Activated CD4-positive, alpha-beta T cell treated with anti-CD3 and anti-CD28 coated beads, Interleukin-2, amount 10 ng/mL, durations not matched to agents 24 days and 14 days (primary cell): Measurements from ENCODE around the gene FLNB. TPM values are rescaled to one million over a fixed set of nuclear protein-coding genes. Genes with fewer than 3 reads are reported as not detected.

Experiments used
- DNase-seq: peaks from one replicate; pipeline ENCODE4 v3.0.0; 2022
- H3K27ac Mint-ChIP-seq: one replicate; pipeline ENCODE4 v1.8.0; 2022; ENCODE audit warnings: mild to moderate bottlenecking, mixed read lengths
- H3K27me3 Mint-ChIP-seq: one replicate; pipeline ENCODE4 v1.8.0; 2022; ENCODE audit warnings: mixed read lengths
- H3K36me3 Mint-ChIP-seq: one replicate; pipeline ENCODE4 v1.8.0; 2022; ENCODE audit warnings: low read depth, mild to moderate bottlenecking, mixed read lengths
- H3K4me1 Mint-ChIP-seq: one replicate; pipeline ENCODE4 v1.8.0; 2021; ENCODE audit warnings: mixed read lengths
- H3K4me3 Mint-ChIP-seq: one replicate; pipeline ENCODE4 v1.8.0; 2022; ENCODE audit warnings: mild to moderate bottlenecking, moderate library complexity, mixed read lengths
- H3K9me3 Mint-ChIP-seq: one replicate; pipeline ENCODE4 v1.8.0; 2021; ENCODE audit warnings: mixed read lengths
- intact Hi-C: fragments of 100-400 bp; cut with micrococcal nuclease; formaldehyde crosslinking; loops from one replicate; pipeline ENCODE4 v1.15.1; 2023
- total RNA-seq: library from RNA; stranded (reverse); gene quantifications from 2 replicates; pipeline ENCODE4 v1.2.3, GENCODE V29; 2022

Gene FLNB
- total RNA-seq, 1 donor from 2014 or later = 23.9 TPM

- intact Hi-C loops = no loop called here
- H3K4me3 Mint-ChIP-seq = no peak overlapping the region
- H3K9me3 Mint-ChIP-seq = no peaks in the 10 kb centered on the region
- no peak overlapping the region for H3K27ac Mint-ChIP-seq
- H3K36me3 Mint-ChIP-seq = no peaks in the 10 kb centered on the region
- DNase-seq = no peak
- peaks cover 15% of the 10 kb centered on the region for H3K27me3 Mint-ChIP-seq
- H3K4me1 Mint-ChIP-seq = peaks cover 14% of the 10 kb centered on the region
Measured at GRCh38 chr3:58204720-58205119, 196.5 kb downstream of the FLNB start.

- no peaks in the 10 kb centered on the region for H3K36me3 Mint-ChIP-seq
- intact Hi-C loops = loop anchor here (1.0 kb wide), 1 partner anchor 11 kb away; no protein-coding TSS in a partner anchor
- no peak for DNase-seq
- no peaks in the 10 kb centered on the region for H3K9me3 Mint-ChIP-seq
- H3K27me3 Mint-ChIP-seq = peaks cover 13% of the 10 kb centered on the region
- H3K4me3 Mint-ChIP-seq = no peak overlapping the region
- H3K27ac Mint-ChIP-seq = no peak overlapping the region
- H3K4me1 Mint-ChIP-seq = peaks cover 11% of the 10 kb centered on the region
Measured at GRCh38 chr3:58205981-58206380, 197.8 kb downstream of the FLNB start.

- H3K4me3 Mint-ChIP-seq = no peak overlapping the region
- intact Hi-C loops = loop anchor here (1.0 kb wide), 1 partner anchor 11 kb away; no protein-coding TSS in a partner anchor
- H3K27me3 Mint-ChIP-seq = peaks cover 14% of the 10 kb centered on the region
- peaks cover 11% of the 10 kb centered on the region for H3K4me1 Mint-ChIP-seq
- peak; percentile 71 for DNase-seq
- peak overlapping the region; percentile 59 for H3K27ac Mint-ChIP-seq
- H3K9me3 Mint-ChIP-seq = no peaks in the 10 kb centered on the region
- H3K36me3 Mint-ChIP-seq = no peaks in the 10 kb centered on the region
Measured at GRCh38 chr3:58206406-58207011, 198.3 kb downstream of the FLNB start.

- DNase-seq = no peak
- Mint-ChIP-seq H3K36me3 (no peaks in the 10 kb centered on the region), H3K27me3 (peaks cover 12% of the 10 kb centered on the region), H3K4me3 (no peak overlapping the region), H3K9me3 (no peaks in the 10 kb centered on the region), H3K4me1 (peaks cover 11% of the 10 kb centered on the region), H3K27ac (no peak overlapping the region)
- intact Hi-C loops = no loop called here
Measured at GRCh38 chr3:58207954-58208353, 199.7 kb downstream of the FLNB start.

GRCh38 chr3:58209933-58210332 is 201.7 kb downstream of the FLNB start:
- H3K9me3 Mint-ChIP-seq = no peaks in the 10 kb centered on the region
- intact Hi-C loops = no loop called here

GRCh38 chr3:58210761-58211460 is 202.7 kb downstream of the FLNB start, which contains the start of gene DNASE1L3:
TSS of gene DNASE1L3 (minus strand) at chr3:58210972. CDS start at chr3:58210906, 66 bp downstream.
- Mint-ChIP-seq H3K36me3 (no peaks in the 10 kb centered on the region), H3K27ac (no peak within 1 kb of the TSS)

More at GRCh38 chr3:58209933-58210332, 201.7 kb downstream of the FLNB start:
- no peak overlapping the region for H3K4me3 Mint-ChIP-seq
- peaks cover 19% of the 10 kb centered on the region for H3K4me1 Mint-ChIP-seq
- no peak for DNase-seq
- no peaks in the 10 kb centered on the region for H3K36me3 Mint-ChIP-seq
- H3K27ac Mint-ChIP-seq = no peak overlapping the region
- H3K27me3 Mint-ChIP-seq = peaks cover 10% of the 10 kb centered on the region

GRCh38 chr3:58214484-58215316 is 206.5 kb downstream of the FLNB start:
- H3K27ac Mint-ChIP-seq = peak overlapping the region; percentile 45
- peaks cover 15% of the 10 kb centered on the region for H3K4me1 Mint-ChIP-seq
- intact Hi-C loops = loop anchor here (2.0 kb wide), 1 partner anchor 206 kb away; the partner anchor contains the start of gene FLNB
- peak overlapping the region; percentile 15 for H3K4me3 Mint-ChIP-seq
- peaks cover 9% of the 10 kb centered on the region for H3K27me3 Mint-ChIP-seq
- H3K9me3 Mint-ChIP-seq = no peaks in the 10 kb centered on the region
- DNase-seq = peak; percentile 65
- H3K36me3 Mint-ChIP-seq = no peaks in the 10 kb centered on the region

More at GRCh38 chr3:58210761-58211460, 202.7 kb downstream of the FLNB start, which contains the start of gene DNASE1L3:
- intact Hi-C loops = no loop called here
- H3K27me3 Mint-ChIP-seq = peaks cover 10% of the 10 kb centered on the region
- H3K4me3 Mint-ChIP-seq = no peak within 1 kb of the TSS
- no peak for DNase-seq
- H3K9me3 Mint-ChIP-seq = no peaks in the 10 kb centered on the region
- H3K4me1 Mint-ChIP-seq = peaks cover 25% of the 10 kb centered on the region

- H3K4me3 Mint-ChIP-seq = peak overlapping the region; percentile 15
- H3K27me3 Mint-ChIP-seq = peaks cover 5% of the 10 kb centered on the region
- peaks cover 15% of the 10 kb centered on the region for H3K4me1 Mint-ChIP-seq
- intact Hi-C loops = loop anchor here (2.0 kb wide), 2 partner anchors 19 to 207 kb away; partner anchors contain the start of gene FLNB
- no peak for DNase-seq
- H3K27ac Mint-ChIP-seq = peak overlapping the region; percentile 45
- no peaks in the 10 kb centered on the region for H3K9me3 Mint-ChIP-seq
- no peaks in the 10 kb centered on the region for H3K36me3 Mint-ChIP-seq
Measured at GRCh38 chr3:58215317-58216025, 207.2 kb downstream of the FLNB start.

GRCh38 chr3:58216496-58217195 is 208.4 kb downstream of the FLNB start:
- Mint-ChIP-seq H3K4me3 (no peak overlapping the region), H3K27ac (no peak overlapping the region), H3K9me3 (no peaks in the 10 kb centered on the region), H3K36me3 (no peaks in the 10 kb centered on the region), H3K27me3 (peaks cover 4% of the 10 kb centered on the region), H3K4me1 (peaks cover 15% of the 10 kb centered on the region)
- DNase-seq = no peak
- intact Hi-C loops = loop anchor here (1.0 to 2.0 kb wide), 4 partner anchors 10 to 39 kb away; no protein-coding TSS in a partner anchor

- intact Hi-C loops = loop anchor here (1.0 to 2.0 kb wide), 4 partner anchors 11 to 40 kb away; no protein-coding TSS in a partner anchor
- H3K4me1 Mint-ChIP-seq = peaks cover 15% of the 10 kb centered on the region
- H3K27me3 Mint-ChIP-seq = peaks cover 3% of the 10 kb centered on the region
- no peaks in the 10 kb centered on the region for H3K36me3 Mint-ChIP-seq
- no peak overlapping the region for H3K4me3 Mint-ChIP-seq
- no peaks in the 10 kb centered on the region for H3K9me3 Mint-ChIP-seq
- H3K27ac Mint-ChIP-seq = no peak overlapping the region
- DNase-seq = peak; percentile 87
Measured at GRCh38 chr3:58217209-58217811, 209.1 kb downstream of the FLNB start.

GRCh38 chr3:58218904-58219303 is 210.7 kb downstream of the FLNB start:
- H3K9me3 Mint-ChIP-seq = no peaks in the 10 kb centered on the region
- DNase-seq = no peak
- no peaks in the 10 kb centered on the region for H3K36me3 Mint-ChIP-seq
- H3K4me1 Mint-ChIP-seq = peaks cover 15% of the 10 kb centered on the region
- intact Hi-C loops = no loop called here
- H3K4me3 Mint-ChIP-seq = no peak overlapping the region
- no peak overlapping the region for H3K27ac Mint-ChIP-seq
- peaks cover 3% of the 10 kb centered on the region for H3K27me3 Mint-ChIP-seq
